ENCODE data around the gene LRRC49.

- TF ChIP-seq CTCF (IDR thresholded peaks at IDR 0.05; ENCODE audit: low read depth, low read length, poor library complexity, severe bottlenecking) = no peak
- no peak for TF ChIP-seq EZH2phosphoT487 (IDR thresholded peaks at IDR 0.05; ENCODE audit: borderline replicate concordance, low read length)
Observed at GRCh38 chr15:70964058-70964457, 71.4 kb downstream of the LRRC49 start.
